ENCODE data around the gene TBCK.

The TBCK gene

GRCh38 chr4:106065018-106065417 is 251.0 kb downstream of the TBCK start:
- no peak for TF ChIP-seq POLR2AphosphoS5 (IDR thresholded peaks at IDR 0.05; ENCODE audit: low read depth, low read length)
- TF ChIP-seq SIN3A (IDR thresholded peaks at IDR 0.05; ENCODE audit: borderline replicate concordance, insufficient read depth, low read length): no peak
- no peak for TF ChIP-seq FOXP2 (optimal IDR thresholded peaks at IDR 0.05; ENCODE audit: borderline replicate concordance, extremely low read depth, extremely low read length, insufficient read depth)
- no peak for TF ChIP-seq TAF1 (IDR thresholded peaks at IDR 0.05; ENCODE audit: borderline replicate concordance, insufficient read depth, low read length)
- no peak for TF ChIP-seq REST (IDR thresholded peaks at IDR 0.05; ENCODE audit: insufficient read depth in 1 of 2, low read depth in 2 of 2, low read length in 2 of 2)

GRCh38 chr4:106063009-106063408 is 253.0 kb downstream of the TBCK start:
- TF ChIP-seq TAF1 (IDR thresholded peaks at IDR 0.05; ENCODE audit: borderline replicate concordance, insufficient read depth, low read length): no peak
- TF ChIP-seq FOXP2 (optimal IDR thresholded peaks at IDR 0.05; ENCODE audit: borderline replicate concordance, extremely low read depth, extremely low read length, insufficient read depth): no peak
- no peak for TF ChIP-seq REST (IDR thresholded peaks at IDR 0.05; ENCODE audit: insufficient read depth in 1 of 2, low read depth in 2 of 2, low read length in 2 of 2)
- TF ChIP-seq POLR2AphosphoS5 (IDR thresholded peaks at IDR 0.05; ENCODE audit: low read depth, low read length): no peak
- TF ChIP-seq SIN3A (IDR thresholded peaks at IDR 0.05; ENCODE audit: borderline replicate concordance, insufficient read depth, low read length): no peak

GRCh38 chr4:106062452-106062875 is 253.5 kb downstream of the TBCK start:
- TF ChIP-seq POLR2AphosphoS5 (IDR thresholded peaks at IDR 0.05; ENCODE audit: low read depth, low read length) (no peak), TAF1 (IDR thresholded peaks at IDR 0.05; ENCODE audit: borderline replicate concordance, insufficient read depth, low read length) (no peak), FOXP2 (optimal IDR thresholded peaks at IDR 0.05; ENCODE audit: borderline replicate concordance, extremely low read depth, extremely low read length, insufficient read depth) (no peak), REST (IDR thresholded peaks at IDR 0.05; ENCODE audit: insufficient read depth in 1 of 2, low read depth in 2 of 2, low read length in 2 of 2) (no peak), SIN3A (IDR thresholded peaks at IDR 0.05; ENCODE audit: borderline replicate concordance, insufficient read depth, low read length) (no peak)

GRCh38 chr4:106058921-106059320 is 257.1 kb downstream of the TBCK start:
- TF ChIP-seq POLR2AphosphoS5 (IDR thresholded peaks at IDR 0.05; ENCODE audit: low read depth, low read length): no peak
- no peak for TF ChIP-seq FOXP2 (optimal IDR thresholded peaks at IDR 0.05; ENCODE audit: borderline replicate concordance, extremely low read depth, extremely low read length, insufficient read depth)
- no peak for TF ChIP-seq TAF1 (IDR thresholded peaks at IDR 0.05; ENCODE audit: borderline replicate concordance, insufficient read depth, low read length)
- TF ChIP-seq REST (IDR thresholded peaks at IDR 0.05; ENCODE audit: insufficient read depth in 1 of 2, low read depth in 2 of 2, low read length in 2 of 2): no peak
- no peak for TF ChIP-seq SIN3A (IDR thresholded peaks at IDR 0.05; ENCODE audit: borderline replicate concordance, insufficient read depth, low read length)

- TF ChIP-seq REST (IDR thresholded peaks at IDR 0.05; ENCODE audit: insufficient read depth in 1 of 2, low read depth in 2 of 2, low read length in 2 of 2) (no peak), FOXP2 (optimal IDR thresholded peaks at IDR 0.05; ENCODE audit: borderline replicate concordance, extremely low read depth, extremely low read length, insufficient read depth) (no peak), POLR2AphosphoS5 (IDR thresholded peaks at IDR 0.05; ENCODE audit: low read depth, low read length) (no peak), SIN3A (IDR thresholded peaks at IDR 0.05; ENCODE audit: borderline replicate concordance, insufficient read depth, low read length) (no peak), TAF1 (IDR thresholded peaks at IDR 0.05; ENCODE audit: borderline replicate concordance, insufficient read depth, low read length) (no peak)
These were observed 259.1 kb downstream of the TBCK start for GRCh38 chr4:106056914-106057313.
